Thyroid gland (tissue), 4 donors: Measurements from ENCODE around the gene TMEM132D.

ENCODE experiments used
- CTCF ChIP-seq, 6 experiments: fragments of 200-600 bp in 3 of 6; fragments of 450-650 bp in 3 of 6; sonication (generic) in 3 of 6; IDR thresholded peaks; one replicate each; pipeline ENCODE4 v1.5.1; 2016 to 2019; ENCODE audit warnings: antibody characterized with exemption in 6 of 6, mild to moderate bottlenecking in 2 of 6, inconsistent platforms in 1 of 6, moderate library complexity in 1 of 6
- POLR2A ChIP-seq, 2 donors: fragments of 450-650 bp; IDR thresholded peaks; one replicate each; pipeline ENCODE4 v1.6.1; 2017; ENCODE audit warnings: antibody characterized with exemption in 2 of 2, mild to moderate bottlenecking in 2 of 2, moderate library complexity in 1 of 2

- TF ChIP-seq POLR2A (IDR thresholded peaks at IDR 0.05) (no peak), CTCF (IDR thresholded peaks at IDR 0.05) (no peak)
Observed at GRCh38 chr12:129245769-129246168, 658.1 kb downstream of the TMEM132D start.
